Daoy (cell line): Measurements from ENCODE around the gene URI1. TPM values are rescaled to one million over a fixed set of nuclear protein-coding genes. Genes with fewer than 3 reads are reported as not detected.
"Not testable (repeated sequence)": the region's sequence is repeated elsewhere in the genome, so short reads cannot be mapped to it uniquely, and the experiment has no call there.

Source experiments
- DNase-seq: peaks from one replicate; pipeline ENCODE4 v3.0.0-alpha.2; 2015; ENCODE audit warnings: low read depth
- total RNA-seq: library from RNA; depleted of rRNA; stranded (reverse); fragments of >200 nt; shearing (Covaris generic); gene quantifications from 2 replicates; pipeline ENCODE4 v1.2.3, GENCODE V29; 2014; rRNA removed

URI1 gene, protein sequence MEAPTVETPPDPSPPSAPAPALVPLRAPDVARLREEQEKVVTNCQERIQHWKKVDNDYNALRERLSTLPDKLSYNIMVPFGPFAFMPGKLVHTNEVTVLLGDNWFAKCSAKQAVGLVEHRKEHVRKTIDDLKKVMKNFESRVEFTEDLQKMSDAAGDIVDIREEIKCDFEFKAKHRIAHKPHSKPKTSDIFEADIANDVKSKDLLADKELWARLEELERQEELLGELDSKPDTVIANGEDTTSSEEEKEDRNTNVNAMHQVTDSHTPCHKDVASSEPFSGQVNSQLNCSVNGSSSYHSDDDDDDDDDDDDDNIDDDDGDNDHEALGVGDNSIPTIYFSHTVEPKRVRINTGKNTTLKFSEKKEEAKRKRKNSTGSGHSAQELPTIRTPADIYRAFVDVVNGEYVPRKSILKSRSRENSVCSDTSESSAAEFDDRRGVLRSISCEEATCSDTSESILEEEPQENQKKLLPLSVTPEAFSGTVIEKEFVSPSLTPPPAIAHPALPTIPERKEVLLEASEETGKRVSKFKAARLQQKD
- 121 and 130 TPM in 2 replicates for total RNA-seq

DNA sequence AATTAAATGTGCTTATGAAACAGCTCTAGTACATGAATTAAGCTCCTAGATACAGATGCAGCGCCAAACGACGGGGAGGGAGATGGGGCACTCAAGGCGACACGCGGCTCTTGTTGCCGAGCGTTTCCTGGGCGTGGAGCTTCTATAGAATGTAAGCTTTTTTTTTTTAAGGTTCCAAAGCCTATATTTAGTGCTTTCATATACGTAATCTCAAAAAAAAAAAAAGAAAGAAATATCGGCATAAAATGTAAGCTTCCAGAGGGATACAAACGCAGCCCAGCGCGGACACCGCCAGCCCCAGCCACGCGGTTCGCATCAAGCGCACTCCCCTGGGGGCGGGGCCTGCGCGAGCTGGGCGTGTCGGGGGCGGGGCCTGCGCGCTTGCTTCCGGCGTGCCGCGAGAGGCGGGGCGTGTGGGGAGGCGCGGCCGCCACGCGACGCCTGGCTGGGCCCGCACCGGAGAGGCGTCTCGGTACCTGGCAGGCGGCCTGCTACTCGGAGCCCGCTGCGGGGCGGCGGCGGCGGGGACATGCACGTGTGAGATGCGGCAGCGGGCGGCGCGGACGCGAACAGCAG is at the start of gene URI1:
Gene URI1 (plus strand): TSS at position 412 of the 576 bp plus-strand sequence. CDS start 309 bp downstream, outside the sequence.
- peak; percentile 94 for DNase-seq

DNA sequence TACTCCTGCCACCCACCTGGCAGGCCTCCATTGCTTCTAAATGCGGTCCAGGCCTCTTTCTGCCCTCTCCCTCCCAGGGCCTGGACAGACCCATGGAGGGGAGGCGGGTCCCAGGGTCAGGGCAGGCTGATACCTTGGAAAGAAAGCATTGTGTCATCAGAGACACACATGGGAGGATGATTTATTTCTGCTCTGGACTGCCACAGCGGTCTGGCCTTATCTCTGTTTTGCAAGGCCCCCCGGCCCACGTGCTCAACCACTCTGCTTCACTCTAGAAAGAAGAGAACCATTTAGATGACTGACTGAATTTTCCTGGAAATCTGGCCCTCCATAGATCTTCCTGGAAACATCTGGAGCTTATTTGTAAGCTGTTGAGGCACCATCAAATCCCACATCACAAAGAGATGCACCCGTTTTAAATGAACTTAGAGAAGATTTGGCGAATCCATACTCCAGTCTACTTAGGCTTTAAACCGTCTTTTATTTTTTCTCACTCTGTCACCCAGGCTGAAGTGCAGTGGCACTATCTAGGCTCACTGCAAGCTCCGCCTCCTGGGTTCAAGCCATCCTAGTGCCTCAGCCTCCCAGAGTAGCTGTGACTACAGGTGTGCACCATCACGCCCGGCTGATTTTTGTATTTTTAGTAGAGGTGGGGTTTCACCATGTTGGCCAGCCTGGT is 48.3 kb upstream of the URI1 start:
- DNase-seq, result no peak

DNA sequence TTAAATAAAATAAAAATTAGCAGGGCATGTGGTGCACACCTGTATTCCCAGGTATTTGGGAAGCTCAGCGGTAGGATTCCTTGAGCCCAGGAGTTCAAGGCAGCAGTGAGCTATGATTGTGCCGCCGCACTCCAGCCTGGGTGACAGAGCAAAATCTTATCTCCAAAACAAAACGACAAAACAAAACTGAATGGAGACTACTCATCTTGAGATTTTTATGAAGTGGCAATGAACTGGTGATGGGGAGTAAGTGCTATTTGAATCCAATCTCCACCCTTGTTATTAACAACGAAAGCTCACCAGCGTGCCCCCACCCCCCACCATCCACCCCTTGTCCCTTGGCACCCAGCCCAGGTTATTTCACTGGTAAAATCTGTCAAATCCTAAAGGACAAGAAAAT is 45.2 kb upstream of the URI1 start:
- DNase-seq, result no peak

DNA sequence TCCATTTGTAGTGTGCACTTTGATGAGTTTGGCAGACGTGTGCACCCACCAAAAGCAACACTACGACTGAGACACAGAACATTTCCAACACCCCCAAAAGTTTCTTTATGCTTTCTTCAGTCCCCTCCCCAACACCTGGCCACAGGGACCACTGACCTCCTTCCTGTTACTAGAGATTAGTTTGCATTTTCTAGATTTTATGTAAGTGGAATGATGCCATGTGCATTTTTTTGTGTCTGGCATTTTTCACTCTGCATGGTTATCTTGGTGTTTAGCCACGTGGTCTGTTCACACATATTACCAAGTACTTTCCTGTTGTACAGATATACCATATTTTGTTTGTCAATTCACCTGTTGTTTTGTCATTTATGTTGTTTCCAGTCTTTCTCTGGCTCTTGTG is 44.6 kb upstream of the URI1 start:
- DNase-seq, result no peak

DNA sequence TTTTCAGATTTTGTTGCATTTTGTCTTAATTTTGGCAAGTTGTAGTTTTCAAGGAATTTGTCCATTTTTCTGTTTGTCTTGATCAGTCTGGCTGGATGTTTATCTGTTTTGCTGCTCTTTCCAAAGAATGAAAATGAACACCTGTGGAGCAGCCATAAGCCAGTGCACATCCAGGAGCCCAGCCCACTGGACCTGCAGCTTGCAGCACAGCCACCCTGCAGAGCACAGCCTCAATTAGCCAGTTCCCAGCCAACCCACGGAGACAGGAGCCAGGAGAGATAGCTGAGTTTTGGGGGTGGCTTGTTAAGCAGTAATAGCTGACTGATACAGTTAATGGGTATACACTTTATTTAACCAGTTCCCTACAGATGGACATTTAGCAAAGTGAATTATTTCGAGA is 38.0 kb upstream of the URI1 start:
- no peak for DNase-seq

DNA sequence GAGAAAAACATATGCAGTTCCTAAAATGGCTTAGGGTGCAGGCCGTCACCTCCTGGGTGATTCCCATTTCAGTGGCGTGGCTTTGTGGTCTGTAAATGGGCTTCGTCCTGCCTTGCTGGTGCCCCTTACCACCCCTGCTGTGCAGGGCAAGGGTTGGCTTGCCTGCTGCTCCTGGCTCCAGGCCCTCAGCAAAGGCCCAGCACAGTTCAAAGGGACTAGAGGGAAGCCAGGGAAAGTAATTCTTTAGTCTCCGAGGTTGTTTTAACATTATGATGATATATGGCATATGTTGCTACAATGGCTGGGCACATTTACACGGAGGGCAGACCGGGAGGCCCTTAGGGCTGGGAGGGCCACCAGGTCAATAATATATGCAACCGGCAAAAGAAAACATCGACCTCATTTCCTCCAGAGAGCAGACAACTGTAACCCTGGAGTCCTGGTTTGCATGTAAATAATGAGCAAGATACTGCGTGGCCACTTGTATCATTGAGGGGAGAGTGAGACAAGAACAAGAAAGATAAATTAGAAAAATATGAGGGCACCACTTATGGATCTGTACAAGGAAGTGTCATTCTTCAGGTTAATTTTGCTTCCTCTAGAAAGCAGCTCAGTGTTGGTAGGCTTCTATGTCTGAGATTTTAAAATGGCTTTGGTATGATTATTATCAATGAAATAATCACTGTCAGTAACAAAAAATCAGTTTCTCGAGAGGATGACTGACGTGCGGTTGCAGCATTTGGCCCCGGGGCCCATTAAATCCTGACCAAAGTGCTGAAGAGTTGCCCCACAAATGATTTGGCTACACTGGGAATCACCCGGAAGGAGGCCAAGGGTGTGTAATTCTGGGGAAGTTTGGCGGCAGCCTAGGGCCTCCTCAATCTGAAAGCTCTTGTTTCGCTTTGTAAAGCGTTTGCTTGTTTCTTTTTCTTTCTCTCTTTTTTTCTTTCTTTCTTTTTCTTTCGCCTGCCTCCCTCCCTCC is 32.8 kb upstream of the URI1 start:
- DNase-seq, result peak; percentile 33

DNA sequence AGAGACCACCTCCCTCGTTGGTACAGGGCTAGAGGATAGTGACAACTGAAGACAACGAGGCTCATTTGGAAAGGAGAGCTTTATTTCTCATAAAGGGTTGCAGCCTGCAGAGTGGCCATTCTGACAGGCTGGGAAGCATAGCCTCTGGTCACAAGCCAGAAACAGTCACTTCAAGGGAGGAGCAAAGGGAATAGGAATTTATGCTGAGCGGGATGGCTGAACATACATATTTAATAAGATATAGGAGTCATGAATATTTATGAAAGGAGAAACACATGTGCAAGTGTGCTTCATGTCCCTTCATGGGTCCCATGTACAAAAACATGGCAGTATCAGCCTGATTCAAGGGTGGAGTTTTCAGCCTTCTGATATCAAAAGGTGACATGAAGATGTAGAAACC is 27.1 kb upstream of the URI1 start:
- DNase-seq, result no peak

DNA sequence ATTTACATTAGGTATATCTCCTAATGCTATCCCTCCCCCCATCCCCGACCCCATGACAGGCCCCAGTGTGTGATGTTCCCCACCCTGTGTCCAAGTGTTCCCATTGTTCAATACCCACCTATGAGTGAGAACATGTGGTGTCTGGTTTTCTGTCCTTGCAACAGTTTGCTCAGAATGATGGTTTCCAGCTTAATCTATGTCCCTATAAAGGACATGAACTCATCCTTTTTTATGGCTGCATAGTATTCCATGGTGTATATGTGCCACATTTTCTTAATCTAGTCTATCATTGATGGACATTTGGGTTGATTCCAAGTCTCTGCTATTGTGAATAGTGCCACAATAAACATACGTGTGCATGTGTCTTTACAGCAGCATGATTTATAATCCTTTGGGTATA is 26.2 kb upstream of the URI1 start:
- not testable (repeated sequence) for DNase-seq

DNA sequence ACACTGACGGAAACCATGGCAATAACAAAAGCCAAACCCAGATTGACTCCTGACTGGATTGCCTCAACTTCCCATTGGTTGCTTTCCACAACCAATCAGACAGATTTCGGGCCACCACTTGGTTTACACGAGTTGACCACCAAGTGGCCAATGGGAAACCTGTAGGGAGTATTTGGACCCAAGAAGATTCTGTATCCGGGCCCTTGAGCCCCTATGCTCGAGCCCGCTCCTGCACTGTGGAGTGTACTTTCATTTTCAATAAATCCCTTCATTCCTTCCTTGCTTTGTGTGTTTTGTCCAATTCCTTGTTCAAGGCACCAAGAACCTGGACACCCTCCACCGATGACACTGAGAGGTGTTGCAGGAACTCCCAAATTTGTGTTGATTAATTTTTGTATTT is 24.1 kb upstream of the URI1 start:
- no peak for DNase-seq

DNA sequence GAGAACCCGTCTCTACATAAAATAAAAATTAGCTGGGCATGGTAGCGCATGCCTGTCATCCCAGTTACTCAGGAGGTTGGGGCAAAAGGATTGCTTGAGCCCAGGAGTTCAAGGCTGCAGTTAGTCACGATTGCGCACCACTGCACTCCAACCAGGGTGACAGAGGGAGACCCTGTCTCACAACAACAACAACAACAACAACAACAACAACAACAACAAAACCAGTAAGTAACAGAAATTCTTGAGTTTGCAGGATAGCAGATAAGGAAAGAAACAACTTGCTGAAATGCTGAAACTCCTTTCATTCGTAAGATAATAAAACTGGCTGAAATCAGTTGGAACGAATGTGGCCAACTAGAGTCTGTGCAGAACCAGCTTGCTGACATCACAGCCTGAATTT is 23.1 kb upstream of the URI1 start:
- no peak for DNase-seq

DNA sequence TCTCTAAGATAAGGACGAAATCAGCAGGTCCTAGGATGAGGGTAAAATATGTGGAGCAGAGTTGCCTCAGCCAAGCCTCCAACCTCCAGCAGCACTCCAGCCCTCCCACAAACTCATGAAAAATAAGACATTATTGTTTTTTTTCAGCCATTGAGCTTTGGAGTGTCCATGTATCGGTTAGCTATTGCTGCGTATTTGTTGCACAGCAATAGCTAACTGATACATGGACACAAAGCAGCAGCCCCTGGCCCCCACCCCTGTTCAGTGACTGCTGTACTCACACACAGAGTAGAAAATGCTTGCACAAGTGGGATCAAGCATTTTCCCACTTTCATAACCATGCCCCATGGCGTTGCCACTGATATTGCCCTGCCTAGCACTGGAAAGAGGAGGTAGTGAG is 19.1 kb upstream of the URI1 start:
- no peak for DNase-seq

DNA sequence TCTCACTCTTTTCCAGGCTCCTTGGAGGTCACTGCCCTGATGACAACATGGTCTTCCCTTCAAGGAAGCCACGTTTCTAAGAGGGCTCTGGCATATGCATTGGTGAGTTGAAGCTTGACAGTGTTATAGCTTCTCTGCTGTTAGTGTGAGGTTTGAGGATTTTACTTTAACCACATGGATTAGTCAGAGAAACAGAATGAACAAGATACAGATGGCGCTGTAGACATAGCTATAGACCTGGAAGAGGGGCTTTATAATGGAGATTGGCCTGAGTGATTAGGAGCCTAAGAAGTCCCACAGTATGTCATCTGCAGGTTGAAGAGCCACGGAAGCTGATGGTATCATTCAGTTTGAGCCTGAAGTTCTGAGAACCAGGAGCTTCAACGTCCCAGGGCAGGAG is 18.4 kb upstream of the URI1 start:
- no peak for DNase-seq

DNA sequence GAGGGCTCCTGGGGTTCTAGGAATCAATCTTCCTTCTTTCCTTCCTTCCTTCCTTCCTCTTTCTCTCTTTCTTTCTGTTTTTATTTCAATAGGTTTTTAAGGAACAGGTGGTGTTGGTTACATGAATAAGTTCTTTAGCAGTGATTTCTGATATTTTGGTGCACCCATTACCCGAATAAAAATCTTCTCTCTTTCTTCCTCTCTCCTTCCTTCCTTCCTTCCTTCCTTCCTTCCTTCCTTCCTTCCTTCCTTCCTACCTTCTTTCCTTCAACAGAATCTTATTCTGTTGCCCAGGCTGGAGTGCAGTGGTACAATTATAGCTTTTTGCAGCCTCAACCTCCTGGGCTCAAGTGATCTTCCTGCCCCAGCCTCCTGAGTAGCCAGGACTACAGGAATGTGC is 16.0 kb upstream of the URI1 start:
- DNase-seq, result no peak

DNA sequence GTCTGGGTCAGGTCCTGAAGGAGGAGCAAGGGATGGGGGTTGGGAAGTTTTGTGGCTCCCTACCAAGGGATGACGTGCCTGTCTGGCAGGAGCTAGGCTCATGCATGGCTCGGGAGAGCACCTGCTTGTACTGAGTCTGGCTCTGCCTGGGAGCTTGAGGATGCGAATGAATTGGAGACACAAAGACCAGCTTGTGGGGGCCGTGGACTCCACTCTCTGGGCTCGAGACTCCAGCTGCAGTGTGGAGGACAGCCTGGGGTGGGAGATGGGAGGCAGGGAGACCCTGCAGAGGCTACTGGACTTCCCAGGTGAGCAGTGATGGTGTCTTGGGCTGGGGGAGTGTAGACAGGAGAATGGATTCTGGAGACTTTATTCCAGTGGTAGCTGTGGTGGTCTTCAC is 15.2 kb upstream of the URI1 start:
- DNase-seq, result no peak

DNA sequence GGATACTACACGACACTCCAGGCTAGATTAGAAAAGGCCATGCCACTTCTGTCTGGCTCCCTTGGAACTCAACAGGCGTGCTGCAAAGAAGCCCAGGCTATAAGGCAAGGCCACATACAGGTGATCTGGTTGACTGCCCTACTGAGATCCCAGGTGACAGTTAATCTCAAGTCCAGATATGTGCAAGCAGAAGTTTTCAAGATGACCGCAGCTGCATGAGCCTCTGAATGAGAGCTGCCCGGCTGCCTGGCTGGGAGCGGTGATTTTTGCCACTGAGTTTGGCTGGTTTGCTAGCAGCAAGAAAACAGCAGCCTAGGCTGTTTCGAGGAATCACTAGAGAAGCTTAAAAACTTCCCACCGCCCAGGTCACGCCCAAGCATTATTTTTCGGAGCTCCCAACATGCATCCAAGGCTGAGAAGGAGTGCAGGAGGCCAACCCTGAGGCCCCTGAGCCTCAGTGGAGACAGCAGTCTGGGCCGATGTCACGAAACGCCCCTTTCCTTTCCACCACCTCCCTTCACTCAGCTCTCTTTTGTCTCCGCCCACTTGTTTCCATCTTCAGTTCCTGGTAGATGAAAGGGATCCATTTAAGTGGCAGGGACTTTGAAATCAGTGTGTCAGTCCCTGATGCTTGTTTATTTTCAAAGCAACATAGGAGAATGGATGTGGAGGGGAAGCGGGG is 14.0 kb upstream of the URI1 start:
- DNase-seq, result no peak

DNA sequence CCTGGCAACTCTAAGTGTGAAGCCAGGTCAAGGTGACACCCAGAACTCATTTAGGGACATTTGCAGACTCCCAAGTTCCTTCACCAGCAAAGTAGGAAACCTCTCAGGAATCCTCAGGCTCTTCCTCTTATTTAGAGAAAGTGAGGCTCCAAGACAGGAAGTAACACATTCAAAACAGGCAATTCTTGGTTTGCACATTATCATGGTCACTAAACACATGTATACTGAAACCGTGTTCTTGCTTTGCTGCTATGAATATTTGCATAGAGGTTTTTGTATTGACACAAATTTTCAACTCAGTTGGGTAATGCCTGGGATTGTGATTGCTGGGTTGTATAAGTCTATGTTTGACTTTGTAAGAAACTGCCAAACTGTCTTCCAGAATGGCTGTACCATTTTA is 13.2 kb upstream of the URI1 start:
- no peak for DNase-seq

DNA sequence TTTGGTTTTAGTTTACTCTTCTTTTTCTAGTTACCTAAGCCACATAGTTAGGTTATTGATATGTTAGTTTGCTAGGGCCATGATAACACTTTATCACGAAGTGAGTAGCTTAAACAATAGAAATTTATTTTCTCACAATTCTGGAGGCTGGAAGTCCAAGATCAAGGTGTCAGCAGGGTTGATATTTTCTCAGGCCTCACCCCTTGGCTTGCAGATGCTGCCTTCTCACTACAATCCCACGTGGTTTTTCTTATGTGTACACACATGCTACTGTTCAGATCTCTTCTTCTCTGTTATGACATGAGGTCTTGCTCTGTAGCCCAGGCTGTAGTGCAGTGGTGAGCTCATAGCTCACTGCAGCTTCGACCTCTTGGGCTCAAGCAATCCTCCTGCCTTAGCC is 7.8 kb upstream of the URI1 start:
- DNase-seq, result no peak

DNA sequence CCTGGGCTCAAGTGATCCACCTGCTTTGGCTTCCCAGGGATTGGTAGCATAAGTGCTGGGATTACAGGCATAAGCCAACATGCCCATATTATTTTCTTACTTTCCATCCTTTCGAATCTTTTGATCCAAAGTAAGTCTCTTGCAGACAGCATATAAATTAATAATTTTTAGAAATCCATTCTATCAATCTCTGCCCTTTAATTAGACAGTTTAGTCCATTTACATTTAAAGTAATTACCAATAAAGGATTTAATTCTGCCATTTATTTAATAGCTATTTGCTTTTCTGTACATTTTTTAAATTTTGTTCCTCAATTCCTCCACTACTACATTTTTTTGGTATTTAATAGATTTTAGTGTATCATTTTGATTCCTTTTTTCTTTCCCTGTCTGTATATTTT is 7.3 kb upstream of the URI1 start:
- no peak for DNase-seq

DNA sequence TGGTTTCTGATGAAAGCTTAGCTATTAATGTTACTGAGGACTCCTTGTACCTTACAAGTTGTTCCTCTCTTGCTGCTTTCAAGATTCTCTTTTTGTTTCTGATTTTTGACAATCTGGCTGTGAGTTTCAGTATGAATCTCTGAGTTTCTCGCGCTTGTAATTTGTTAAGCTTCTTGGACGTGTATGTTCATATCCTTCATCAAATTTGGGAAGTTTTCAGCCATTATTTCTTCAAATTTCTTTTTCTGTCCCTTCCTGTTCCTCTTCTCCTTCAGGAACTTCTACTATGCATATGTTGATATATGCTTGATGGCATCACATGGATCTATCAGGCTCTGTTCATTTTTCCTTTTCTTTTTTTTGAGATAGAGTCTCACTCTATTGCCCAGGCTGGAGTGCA is 5.6 kb upstream of the URI1 start:
- no peak for DNase-seq

DNA sequence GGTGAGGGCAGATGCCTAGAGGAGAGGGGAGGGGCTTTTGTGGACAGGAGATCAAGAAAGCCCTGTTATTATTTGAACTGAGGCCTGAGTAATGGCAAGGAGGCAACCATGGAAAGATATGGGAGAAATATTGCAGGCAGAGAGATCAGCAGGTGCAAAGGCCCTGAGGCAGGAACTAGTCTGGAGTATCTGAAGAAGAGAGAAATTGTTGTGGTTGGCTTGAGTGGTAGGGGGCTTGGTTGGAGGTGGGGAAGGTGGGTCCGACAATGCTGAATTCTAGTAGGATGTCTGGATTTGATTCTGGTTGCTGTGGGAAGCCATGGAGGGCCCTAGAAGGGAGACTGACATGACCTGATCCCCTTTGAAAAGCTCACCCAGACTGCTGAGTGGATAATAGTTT is 2.4 kb upstream of the URI1 start:
- no peak for DNase-seq

DNA sequence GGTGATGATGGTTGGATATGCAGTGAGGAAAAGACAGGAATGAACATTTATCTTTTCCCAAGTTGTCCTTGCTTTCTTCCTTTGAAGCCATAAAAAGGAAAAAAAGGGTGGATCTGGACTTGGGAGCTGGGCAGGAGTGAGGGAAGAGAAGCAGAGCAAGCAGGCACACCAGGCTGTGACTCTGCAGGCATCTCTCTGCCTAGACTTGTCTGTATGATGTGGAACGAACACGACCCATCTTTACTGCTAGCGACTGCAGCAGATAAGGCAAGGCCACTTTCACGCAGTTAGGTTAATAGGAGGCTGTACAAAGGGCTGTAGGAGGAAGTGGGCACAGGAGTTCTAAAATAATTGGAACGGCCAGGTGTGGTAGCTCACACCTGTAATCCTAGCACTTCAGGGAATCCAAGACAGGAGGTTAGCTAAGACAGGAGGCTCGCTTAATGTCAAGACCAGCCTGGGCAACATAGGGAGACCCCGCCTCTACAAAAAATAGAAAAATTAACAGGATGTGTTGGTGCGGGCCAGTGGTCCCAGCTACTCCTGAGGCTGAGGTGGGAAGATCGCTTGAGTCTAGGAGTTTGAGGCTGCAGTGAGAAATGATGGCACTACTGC is 961 bp upstream of the URI1 start:
- no peak for DNase-seq
